Stimulated activated CD4-positive, alpha-beta T cell treated with anti-CD3 and anti-CD28 coated beads, Interleukin-4, amount 100 ng/mL, for 24 hours (primary cell): ENCODE data around the gene PERCC1.
"Not testable (repeated sequence)": the region's sequence is repeated elsewhere in the genome, so short reads cannot be mapped to it uniquely, and the experiment has no call there.

Experiments
- DNase-seq: peaks from one replicate; pipeline ENCODE4 v3.0.0-alpha.2; 2020

Gene PERCC1

GRCh38 chr16:1435921-1436697 is 5.2 kb downstream of the PERCC1 start:
- no peak for DNase-seq

- no peak for DNase-seq
These were observed 6.0 kb downstream of the PERCC1 start for GRCh38 chr16:1436731-1437355.

- no peak for DNase-seq
These were observed 6.7 kb downstream of the PERCC1 start for GRCh38 chr16:1437606-1438005.

- DNase-seq: no peak
These were observed 7.6 kb downstream of the PERCC1 start for GRCh38 chr16:1438229-1439057.

GRCh38 chr16:1439058-1439698 is 8.3 kb downstream of the PERCC1 start:
- no peak for DNase-seq

GRCh38 chr16:1439699-1440074 is 8.8 kb downstream of the PERCC1 start:
- DNase-seq: not testable (repeated sequence)

GRCh38 chr16:1441391-1441829 is 10.5 kb downstream of the PERCC1 start:
- no peak for DNase-seq

GRCh38 chr16:1442697-1443096 is 11.8 kb downstream of the PERCC1 start:
- DNase-seq: no peak

- DNase-seq: no peak
These were observed 12.6 kb downstream of the PERCC1 start for GRCh38 chr16:1443403-1443973.

GRCh38 chr16:1443980-1444729 is 13.3 kb downstream of the PERCC1 start, which contains the start of gene CCDC154:
CCDC154 (minus strand) TSS chr16:1444556; CDS start chr16:1444322, 234 bp downstream.
- DNase-seq: no peak

- DNase-seq: no peak
These were observed 14.0 kb downstream of the PERCC1 start for GRCh38 chr16:1444730-1445517.

- DNase-seq: no peak
These were observed 14.8 kb downstream of the PERCC1 start for GRCh38 chr16:1445518-1446203.

GRCh38 chr16:1446296-1447080 is 15.6 kb downstream of the PERCC1 start:
- DNase-seq: no peak

GRCh38 chr16:1447965-1448364 is 17.1 kb downstream of the PERCC1 start:
- no peak for DNase-seq

GRCh38 chr16:1448536-1449116 is 17.7 kb downstream of the PERCC1 start:
- no peak for DNase-seq

- no peak for DNase-seq
These were observed 18.4 kb downstream of the PERCC1 start for GRCh38 chr16:1449201-1449788.

GRCh38 chr16:1450218-1450617 is 19.3 kb downstream of the PERCC1 start:
- DNase-seq: no peak

- no peak for DNase-seq
These were observed 20.0 kb downstream of the PERCC1 start for GRCh38 chr16:1450841-1451240.
